Measurements from ENCODE around the gene COTL1.
"Not testable (repeated sequence)": the region's sequence is repeated elsewhere in the genome, so short reads cannot be mapped to it uniquely, and the experiment has no call there.

The COTL1 gene

DNA sequence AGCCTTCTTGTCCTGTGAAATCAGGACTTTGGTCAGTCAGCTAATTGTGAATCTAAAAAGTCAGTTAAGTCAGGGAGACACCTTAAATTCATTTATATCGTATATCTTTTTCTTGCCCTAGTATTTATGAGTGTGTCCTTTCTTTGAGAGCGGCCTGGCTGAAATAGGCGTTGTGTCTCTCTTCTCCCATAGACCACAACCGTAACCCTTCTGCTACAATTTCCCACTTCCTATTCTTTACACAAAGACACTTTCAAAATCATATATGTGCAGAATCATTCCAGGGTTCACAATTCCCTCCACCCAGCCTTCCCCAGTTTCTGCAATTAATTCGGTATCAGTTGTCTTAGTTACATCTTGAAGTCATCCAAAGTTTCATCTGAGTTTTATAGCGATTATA lies 14.0 kb upstream of the COTL1 start:
- TF ChIP-seq, protein P1, sequence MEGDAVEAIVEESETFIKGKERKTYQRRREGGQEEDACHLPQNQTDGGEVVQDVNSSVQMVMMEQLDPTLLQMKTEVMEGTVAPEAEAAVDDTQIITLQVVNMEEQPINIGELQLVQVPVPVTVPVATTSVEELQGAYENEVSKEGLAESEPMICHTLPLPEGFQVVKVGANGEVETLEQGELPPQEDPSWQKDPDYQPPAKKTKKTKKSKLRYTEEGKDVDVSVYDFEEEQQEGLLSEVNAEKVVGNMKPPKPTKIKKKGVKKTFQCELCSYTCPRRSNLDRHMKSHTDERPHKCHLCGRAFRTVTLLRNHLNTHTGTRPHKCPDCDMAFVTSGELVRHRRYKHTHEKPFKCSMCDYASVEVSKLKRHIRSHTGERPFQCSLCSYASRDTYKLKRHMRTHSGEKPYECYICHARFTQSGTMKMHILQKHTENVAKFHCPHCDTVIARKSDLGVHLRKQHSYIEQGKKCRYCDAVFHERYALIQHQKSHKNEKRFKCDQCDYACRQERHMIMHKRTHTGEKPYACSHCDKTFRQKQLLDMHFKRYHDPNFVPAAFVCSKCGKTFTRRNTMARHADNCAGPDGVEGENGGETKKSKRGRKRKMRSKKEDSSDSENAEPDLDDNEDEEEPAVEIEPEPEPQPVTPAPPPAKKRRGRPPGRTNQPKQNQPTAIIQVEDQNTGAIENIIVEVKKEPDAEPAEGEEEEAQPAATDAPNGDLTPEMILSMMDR (IDR thresholded peaks at IDR 0.05; ENCODE audit: low read depth, low read length) = no peak
- no peak overlapping the region for H3K4me3 ChIP-seq (ENCODE audit: low read depth, low read length)

DNA sequence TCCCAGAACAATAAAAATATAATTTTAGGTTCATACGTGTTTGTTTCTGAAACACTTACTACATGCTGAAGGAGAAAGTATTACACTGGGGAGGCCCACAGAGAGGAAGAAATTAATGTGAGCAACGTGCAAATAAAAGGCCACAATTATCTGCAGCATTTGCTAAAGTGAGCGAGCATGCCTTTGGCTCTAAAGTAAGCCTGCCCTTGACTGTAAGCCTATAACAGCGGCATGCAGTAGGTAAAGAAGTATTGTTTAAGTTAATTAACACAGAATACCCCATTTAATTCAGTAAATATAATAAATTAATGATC lies 13.2 kb upstream of the COTL1 start:
- H3K4me3 ChIP-seq (ENCODE audit: low read depth, low read length) = no peak overlapping the region
- TF ChIP-seq, protein P1 (IDR thresholded peaks at IDR 0.05; ENCODE audit: low read depth, low read length) = no peak

GRCh38 chr16:84630446-84631152 lies 12.7 kb upstream of the COTL1 start:
- TF ChIP-seq, protein P1 (IDR thresholded peaks at IDR 0.05; ENCODE audit: low read depth, low read length) = no peak
- no peak overlapping the region for H3K4me3 ChIP-seq (ENCODE audit: low read depth, low read length)

DNA sequence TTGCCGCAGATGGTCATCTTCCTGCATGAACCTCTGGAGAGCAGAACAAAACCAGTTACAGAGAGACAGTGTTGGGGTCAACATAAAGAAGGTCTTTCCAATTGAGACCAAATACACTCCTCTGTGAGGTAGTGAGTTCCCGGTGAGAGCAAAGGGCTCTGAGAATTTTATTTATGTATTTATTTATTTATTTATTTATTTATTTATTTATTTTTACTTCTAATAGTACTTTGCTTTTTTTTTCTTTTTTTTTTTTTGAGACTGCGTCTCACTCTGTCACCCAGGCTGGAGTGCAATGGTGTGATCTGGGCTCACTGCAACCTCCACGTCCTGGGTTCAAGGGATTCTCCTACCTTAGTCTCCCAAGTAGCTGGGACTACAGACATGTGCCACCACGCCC lies 12.1 kb upstream of the COTL1 start:
- TF ChIP-seq, protein P1 (IDR thresholded peaks at IDR 0.05; ENCODE audit: low read depth, low read length) = no peak
- no peak overlapping the region for H3K4me3 ChIP-seq (ENCODE audit: low read depth, low read length)

DNA sequence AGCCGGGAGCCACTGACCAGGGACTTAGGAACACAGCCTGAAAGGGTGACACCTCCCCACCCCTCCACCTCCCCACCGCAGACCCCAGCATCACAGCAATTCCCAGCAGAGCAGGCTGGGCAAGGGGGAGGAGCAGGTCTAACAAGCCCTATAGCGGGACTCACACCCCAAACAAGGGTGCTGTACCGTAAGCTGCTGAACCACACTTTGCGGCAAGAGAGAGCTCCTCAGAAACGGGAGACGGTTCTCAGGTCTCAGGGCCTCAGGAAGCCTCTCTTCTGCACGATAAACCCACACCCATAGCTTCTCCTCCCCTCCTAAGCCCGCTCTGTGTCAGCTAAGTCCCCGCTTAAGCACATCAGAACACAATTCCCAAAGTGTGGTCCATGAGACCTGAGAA lies 11.7 kb upstream of the COTL1 start:
- H3K4me3 ChIP-seq (ENCODE audit: low read depth, low read length) = no peak overlapping the region
- TF ChIP-seq, protein P1 (IDR thresholded peaks at IDR 0.05; ENCODE audit: low read depth, low read length) = no peak

GRCh38 chr16:84628226-84628731 lies 10.4 kb upstream of the COTL1 start:
- TF ChIP-seq, protein P1 (IDR thresholded peaks at IDR 0.05; ENCODE audit: low read depth, low read length) = no peak
- H3K4me3 ChIP-seq (ENCODE audit: low read depth, low read length) = no peak overlapping the region

GRCh38 chr16:84625556-84625955 lies 7.7 kb upstream of the COTL1 start:
- no peak overlapping the region for H3K4me3 ChIP-seq (ENCODE audit: low read depth, low read length)
- TF ChIP-seq, protein P1 (IDR thresholded peaks at IDR 0.05; ENCODE audit: low read depth, low read length) = no peak

DNA sequence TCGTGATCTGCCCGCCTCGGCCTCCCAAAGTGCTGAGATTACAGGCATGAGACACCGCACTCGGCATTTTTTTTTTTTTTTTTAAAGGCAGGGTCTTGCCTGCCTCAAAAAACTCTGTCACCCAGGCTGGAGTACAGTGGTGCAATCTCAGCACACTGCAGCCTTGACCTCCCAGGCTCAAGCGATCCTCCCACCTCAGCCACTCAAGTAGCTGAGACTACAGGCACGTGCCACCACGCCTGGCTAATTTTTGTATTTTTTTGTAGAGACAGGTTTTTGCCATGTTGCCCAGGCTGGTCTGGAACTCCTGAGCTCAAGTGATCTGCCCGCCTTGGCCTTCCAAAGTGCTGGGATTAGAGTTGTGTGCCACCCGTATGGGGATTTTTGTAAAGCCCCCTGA lies 3.0 kb upstream of the COTL1 start:
- not testable (repeated sequence) for H3K4me3 ChIP-seq (ENCODE audit: low read depth, low read length)

All from WI38 (cell line).